ENCODE results near the gene PPP1R12C. TPM values are rescaled to one million over a fixed set of nuclear protein-coding genes. Genes with fewer than 3 reads are reported as not detected.

Gene PPP1R12C
- total RNA-seq, 2 experiments from 2014 or later: 55.4 to 55.8 TPM

DNA sequence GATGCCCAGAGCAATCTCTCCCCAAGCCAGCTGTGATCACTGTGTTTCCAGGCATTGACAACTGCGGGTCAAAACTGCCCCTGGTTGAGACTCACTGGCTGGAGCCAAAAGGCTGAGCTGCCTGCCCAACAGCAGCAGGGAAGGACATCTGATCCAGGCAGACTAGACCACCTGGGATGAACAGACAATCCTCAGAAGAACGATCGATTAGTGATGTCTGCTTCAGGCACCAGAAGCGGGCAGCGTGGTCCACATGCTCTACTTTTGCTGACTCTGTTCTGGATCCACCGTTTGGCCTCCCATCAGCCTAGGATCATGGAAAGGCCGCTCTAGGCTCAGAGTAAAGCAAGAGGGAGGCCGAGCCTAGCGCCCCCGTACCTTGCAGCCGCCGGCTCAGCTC lies 69.5 kb downstream of the PPP1R12C start:
- CTCF ChIA-PET: no interaction called here
- DNase-seq (no peak), ATAC-seq (no peak)
- TF ChIP-seq CTCF (IDR thresholded peaks at IDR 0.05): no peak
- no peaks in the 10 kb centered on the region for H3K27me3 Mint-ChIP-seq
- peaks cover 8% of the 10 kb centered on the region for H3K4me1 Mint-ChIP-seq (ENCODE audit: low read depth)
- H3K36me3 Mint-ChIP-seq (ENCODE audit: low read depth): peaks cover 47% of the 10 kb centered on the region
- intact Hi-C loops (cut with micrococcal nuclease): no loop called here
- H3K27ac Mint-ChIP-seq: no peak overlapping the region
- H3K9me3 Mint-ChIP-seq: no peaks in the 10 kb centered on the region
- H3K4me3 Mint-ChIP-seq: no peak overlapping the region
- POLR2A ChIA-PET: interaction anchor here (1.9 kb wide), 1 partner anchor 15 kb away, joined by 7 read pairs; the partner anchor contains the start of gene RDH13

- DNase-seq (no peak), ATAC-seq (no peak)
- Mint-ChIP-seq H3K27me3 (no peaks in the 10 kb centered on the region), H3K9me3 (no peaks in the 10 kb centered on the region), H3K36me3 (ENCODE audit: low read depth) (peaks cover 53% of the 10 kb centered on the region), H3K27ac (no peak overlapping the region), H3K4me1 (ENCODE audit: low read depth) (peaks cover 17% of the 10 kb centered on the region), H3K4me3 (no peak overlapping the region)
- TF ChIP-seq CTCF (IDR thresholded peaks at IDR 0.05): no peak
- intact Hi-C loops (cut with micrococcal nuclease): no loop called here
- POLR2A ChIA-PET: interaction anchor here (1.9 kb wide), 1 partner anchor 15 kb away, joined by 7 read pairs; the partner anchor contains the start of gene RDH13
- CTCF ChIA-PET: no interaction called here
These were observed 70.3 kb downstream of the PPP1R12C start for GRCh38 chr19:55046975-55047622.

DNA sequence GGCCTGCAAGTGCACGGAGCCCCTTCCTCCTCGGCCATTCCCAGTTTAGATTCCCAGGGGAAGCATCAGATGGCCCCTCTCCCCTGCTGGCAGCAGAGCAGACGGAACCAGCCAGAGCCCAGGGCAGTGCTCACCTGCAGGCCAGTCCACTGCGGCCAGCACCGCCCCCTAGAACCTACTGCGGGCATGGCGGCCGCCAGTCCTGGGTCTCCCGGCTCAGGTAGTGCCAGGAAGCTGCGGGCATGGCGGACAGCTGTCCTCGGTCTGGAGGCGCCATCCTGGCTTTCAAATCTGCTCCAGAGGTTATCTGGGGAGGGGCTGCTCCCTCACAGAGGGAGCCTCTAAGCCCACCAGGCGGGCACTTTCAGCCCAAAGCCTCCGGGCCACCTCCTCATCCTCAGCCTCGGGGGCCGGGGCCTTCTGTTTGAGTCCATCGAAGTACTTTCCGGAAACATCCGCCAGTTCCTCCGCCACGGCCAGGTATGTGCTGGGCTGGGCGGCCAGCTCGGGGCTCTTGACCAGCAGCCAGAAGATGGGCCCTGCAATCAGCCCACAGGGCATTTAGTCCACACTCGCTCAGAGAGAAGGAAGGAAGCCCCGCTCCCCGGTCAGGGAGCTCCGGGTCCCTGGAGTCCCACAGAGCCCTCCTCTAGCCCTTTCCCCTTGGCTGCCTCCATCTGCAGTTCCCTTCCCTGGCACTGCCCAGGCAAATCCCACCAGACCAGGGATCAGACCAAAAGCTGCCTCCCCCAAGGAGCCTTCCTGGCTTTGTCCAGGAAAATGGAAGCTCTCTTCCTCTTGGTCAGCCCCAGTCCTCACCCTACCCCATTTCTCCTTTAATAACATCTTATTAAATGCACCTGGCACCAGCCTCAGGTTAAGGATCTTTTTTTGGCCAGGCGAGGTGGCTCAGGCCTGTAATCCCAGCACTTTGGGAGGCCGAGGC lies 72.4 kb downstream of the PPP1R12C start:
- ATAC-seq: no peak
- TF ChIP-seq CTCF (IDR thresholded peaks at IDR 0.05): no peak
- CTCF ChIA-PET: interaction anchor here (1.8 kb wide), 1 partner anchor 18 kb away, joined by 4 read pairs; the partner anchor contains the start of gene RDH13
- intact Hi-C loops (cut with micrococcal nuclease): no loop called here
- Mint-ChIP-seq H3K27me3 (no peaks in the 10 kb centered on the region), H3K9me3 (no peaks in the 10 kb centered on the region), H3K4me1 (ENCODE audit: low read depth) (peaks cover 28% of the 10 kb centered on the region), H3K4me3 (no peak overlapping the region), H3K36me3 (ENCODE audit: low read depth) (peaks cover 51% of the 10 kb centered on the region), H3K27ac (no peak overlapping the region)
- DNase-seq: no peak
- POLR2A ChIA-PET: interaction anchor here (0.9 to 1.0 kb wide), 2 partner anchors 9 to 38 kb away, joined by 3 read pairs; no protein-coding TSS in a partner anchor

DNA sequence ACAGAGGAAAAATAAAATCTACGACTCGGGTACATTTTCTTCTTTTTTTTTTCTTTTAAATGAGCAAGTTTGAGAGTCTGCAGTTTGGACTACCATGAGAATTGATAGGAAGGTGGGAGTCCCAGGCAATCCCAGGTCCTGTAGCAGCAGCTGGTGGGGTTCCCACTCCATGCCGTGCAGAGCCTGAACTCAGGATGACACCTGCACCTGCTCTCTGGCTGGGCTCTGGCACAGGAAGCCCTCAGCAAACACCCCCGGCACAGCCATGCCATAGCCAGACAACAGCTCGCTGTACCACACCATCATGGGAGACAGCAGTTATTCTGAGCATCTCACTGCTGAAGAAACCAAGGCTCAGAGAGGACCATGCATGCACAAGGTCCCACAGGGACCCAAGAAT lies 73.2 kb downstream of the PPP1R12C start:
- Mint-ChIP-seq H3K9me3 (peaks cover 2% of the 10 kb centered on the region), H3K27me3 (no peaks in the 10 kb centered on the region), H3K4me1 (ENCODE audit: low read depth) (peaks cover 30% of the 10 kb centered on the region), H3K4me3 (no peak overlapping the region), H3K27ac (no peak overlapping the region), H3K36me3 (ENCODE audit: low read depth) (peaks cover 55% of the 10 kb centered on the region)
- ATAC-seq (no peak), DNase-seq (no peak)
- no peak for TF ChIP-seq CTCF (IDR thresholded peaks at IDR 0.05)
- intact Hi-C loops (cut with micrococcal nuclease): no loop called here
- CTCF ChIA-PET: interaction anchor here (1.8 kb wide), 1 partner anchor 19 kb away, joined by 4 read pairs; the partner anchor contains the start of gene RDH13
- POLR2A ChIA-PET: interaction anchor here (0.6 to 0.9 kb wide), 2 partner anchors 8 to 553 kb away, joined by 3 read pairs; no protein-coding TSS in a partner anchor
